GM18907 (cell line): ENCODE results near the gene AGBL1.
"Not testable (repeated sequence)": the region's sequence is repeated elsewhere in the genome, so short reads cannot be mapped to it uniquely, and the experiment has no call there.

Experiments used
- ATAC-seq: cut with Tn5 transposase; IDR thresholded peaks from one replicate; pipeline ENCODE4 v1.9.1; 2021; ENCODE audit warnings: mild to moderate bottlenecking, moderate library complexity; ENCODE audit not compliant: unreplicated experiment

The AGBL1 gene

DNA sequence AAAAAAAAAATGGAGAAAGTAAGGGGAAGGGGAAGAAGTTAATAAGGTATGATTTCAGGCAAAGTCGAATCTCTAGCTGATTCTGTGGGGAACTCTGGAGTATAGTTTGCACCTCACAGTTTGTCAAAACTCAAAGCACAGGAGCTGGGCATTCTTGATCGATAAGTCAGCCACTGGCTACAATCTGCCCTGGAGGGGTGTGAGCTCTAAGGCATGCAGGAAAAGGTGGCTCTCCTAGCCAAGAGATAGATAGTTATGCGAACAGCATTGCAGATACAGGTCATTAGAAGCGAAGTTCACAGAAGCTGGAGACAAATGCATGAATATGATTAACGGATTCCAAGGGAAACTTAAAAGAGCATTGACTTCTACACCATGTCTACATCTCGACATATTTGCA lies 952.6 kb downstream of the AGBL1 start:
- no peak for ATAC-seq

DNA sequence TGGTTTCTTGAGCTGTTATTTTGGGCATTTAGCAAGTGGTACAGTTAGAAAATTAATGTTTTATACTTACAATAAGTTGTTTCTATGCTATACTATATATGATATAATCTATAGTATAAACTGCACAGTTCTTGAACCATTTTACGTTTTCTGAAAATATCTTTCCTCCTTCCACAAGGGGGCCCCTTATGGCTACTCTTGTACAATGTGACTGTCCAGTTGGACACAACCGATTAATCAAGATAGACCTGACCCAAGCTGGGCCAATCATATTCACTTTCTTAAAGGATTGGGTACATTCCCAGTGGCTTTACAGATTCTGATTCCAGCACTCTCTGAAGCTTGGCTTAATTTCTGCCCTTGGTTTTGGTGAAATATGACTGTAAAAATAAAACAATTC lies 953.4 kb downstream of the AGBL1 start:
- no peak for ATAC-seq

DNA sequence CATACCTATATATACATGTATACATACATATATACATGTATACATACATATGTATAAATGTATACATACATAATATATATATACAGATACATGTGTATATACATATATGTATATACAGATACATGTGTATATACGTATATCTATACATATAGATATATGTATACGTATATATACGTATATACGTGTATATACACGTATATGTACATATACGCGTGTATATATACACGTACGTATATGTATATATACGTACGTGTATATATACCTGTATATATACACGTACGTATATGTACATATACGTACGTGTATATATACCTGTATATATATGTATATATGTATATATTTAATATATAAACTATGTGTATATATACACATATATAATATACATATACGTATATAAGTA lies 955.2 kb downstream of the AGBL1 start:
- no peak for ATAC-seq

DNA sequence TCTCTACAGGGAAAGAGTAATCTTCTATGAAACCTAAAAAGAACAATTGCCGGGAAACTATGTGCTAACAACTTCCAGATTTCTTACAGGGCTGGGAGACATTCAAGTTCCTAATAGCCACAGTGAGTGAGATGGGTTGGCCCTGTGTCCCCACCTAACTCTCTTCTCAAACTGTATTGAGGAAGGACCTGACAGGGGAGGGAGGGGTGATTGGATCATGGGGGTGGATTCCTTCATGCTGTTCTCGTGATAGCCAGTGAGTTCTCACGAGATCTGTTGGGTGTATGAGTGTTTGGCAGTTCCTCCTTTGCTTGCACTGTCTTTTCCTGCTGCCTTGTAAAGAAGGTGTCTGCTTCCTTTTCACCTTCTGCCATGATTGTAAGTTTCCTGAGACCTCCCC lies 958.7 kb downstream of the AGBL1 start:
- ATAC-seq: no peak

DNA sequence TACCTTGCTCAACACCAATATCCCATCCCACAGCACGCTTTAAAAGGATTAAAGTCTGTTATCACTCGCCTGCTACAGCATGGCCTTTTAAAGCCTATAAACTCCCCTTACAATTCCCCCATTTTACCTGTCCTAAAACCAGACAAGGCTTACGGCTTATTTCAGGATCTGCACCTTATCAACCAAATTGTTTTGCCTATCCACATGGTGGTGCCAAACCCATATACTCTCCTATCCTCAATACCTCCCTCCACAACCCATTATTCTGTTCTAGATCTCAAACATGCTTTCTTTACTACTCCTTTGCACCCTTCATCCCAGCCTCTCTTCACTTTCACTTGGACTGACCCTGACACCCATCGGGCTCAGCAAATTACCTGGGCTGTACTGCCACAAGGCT lies 962.9 kb downstream of the AGBL1 start:
- not testable (repeated sequence) for ATAC-seq

DNA sequence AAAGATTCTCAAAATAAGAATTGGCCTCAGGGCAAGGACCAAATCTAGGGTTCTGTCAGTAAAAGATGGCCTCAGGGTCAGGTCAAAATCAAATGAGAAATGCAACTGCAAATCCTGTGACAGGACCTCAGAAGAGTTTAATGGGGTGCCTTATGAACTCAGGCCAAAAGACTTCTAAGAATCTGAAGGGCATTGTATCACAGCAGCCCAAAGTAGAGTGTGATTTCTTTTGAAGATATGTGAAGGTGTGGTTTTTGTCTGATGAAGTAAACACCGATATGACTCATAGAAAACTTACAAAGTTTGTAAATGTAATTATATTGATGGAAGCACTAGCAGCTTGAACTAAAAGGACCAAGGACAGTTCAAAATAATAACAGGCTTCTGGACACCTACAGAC lies 966.1 kb downstream of the AGBL1 start:
- ATAC-seq: no peak

DNA sequence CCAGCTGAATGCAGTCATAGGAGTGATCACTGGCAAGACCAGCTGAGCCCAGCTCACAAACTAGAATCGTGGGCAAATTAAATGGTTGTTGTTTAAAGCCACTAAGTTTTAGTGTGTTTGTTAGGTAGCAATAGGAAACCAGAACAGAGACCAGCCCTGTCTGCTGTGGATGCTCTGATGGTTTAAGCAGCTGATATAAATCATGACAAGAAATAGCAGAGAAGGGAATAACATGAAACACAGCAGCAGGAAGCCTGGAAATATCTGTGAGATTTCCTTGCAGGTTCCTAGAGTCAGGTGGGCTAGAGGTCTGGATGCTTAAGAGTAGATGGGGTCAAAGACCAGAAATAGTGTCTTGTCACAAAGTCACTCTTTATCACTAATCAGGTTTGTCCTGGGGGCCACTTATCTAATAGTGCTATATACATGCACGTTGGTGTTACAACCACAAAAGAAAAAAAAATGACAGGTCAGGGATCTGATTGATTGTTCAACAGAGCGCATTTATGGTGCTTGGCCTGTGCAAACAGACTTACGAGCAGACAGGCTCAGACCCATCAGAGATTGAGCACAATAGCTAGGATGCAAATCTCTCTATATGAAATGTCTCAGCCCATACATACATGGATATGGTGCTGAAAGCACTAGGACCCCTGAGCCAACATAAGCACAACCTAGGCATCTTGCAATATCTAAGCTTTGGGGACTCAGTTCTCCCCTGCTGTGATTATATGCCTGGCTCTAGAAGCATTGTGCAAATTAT lies 967.7 kb downstream of the AGBL1 start:
- ATAC-seq: no peak
